OCI-LY7 (cell line): ENCODE measurements around the gene UQCRQ. TPM values are rescaled to one million over a fixed set of nuclear protein-coding genes. Genes with fewer than 3 reads are reported as not detected.

Experiments used
- BruUV-seq: library from RNA; stranded (reverse); fragments of 400-500 nt; replicated peaks from 2 replicates; lab custom pipeline; 2021; lab: Mats Ljungman, UMichigan
- CTCF ChIA-PET: fragments of 300-600 bp; sonication (Branson Sonifier 250); formaldehyde crosslinking; loops from one replicate; lab custom pipeline; 2022; ENCODE audit warnings: antibody characterized with exemption; ENCODE audit not compliant: unreplicated experiment; lab: Charles Lee
- POLR2A ChIA-PET: fragments of 300-600 bp; sonication (Branson Sonifier 250); formaldehyde crosslinking; loops from one replicate; lab custom pipeline; 2022; ENCODE audit warnings: antibody characterized with exemption; lab: Charles Lee
- DNase-seq: peaks from one replicate; pipeline ENCODE4 v3.0.0-alpha.2; 2015; ENCODE audit warnings: low spot score
- H2AFZ ChIP-seq: fragments of 200-600 bp; sonication (generic), shearing (Covaris generic); 2 replicates; pipeline ENCODE4 v1.6.1; 2014; ENCODE audit warnings: mild to moderate bottlenecking, antibody characterized with exemption, low read length, moderate library complexity
- H3K27ac ChIP-seq: fragments of 200-600 bp; sonication (generic); 2 replicates; pipeline ENCODE4 v1.5.1; 2014; ENCODE audit warnings: mixed run types, low read depth, mild to moderate bottlenecking, moderate library complexity, low read length, inconsistent platforms; ENCODE audit not compliant: poor library complexity, severe bottlenecking
- H3K36me3 ChIP-seq: fragments of 200-600 bp; sonication (generic); 2 replicates; pipeline ENCODE4 v1.6.1; 2014; ENCODE audit warnings: mild to moderate bottlenecking, antibody characterized with exemption, low read length, moderate library complexity, mixed read lengths; ENCODE audit not compliant: insufficient read depth
- H3K4me1 ChIP-seq: fragments of 200-600 bp; sonication (generic); 2 replicates; pipeline ENCODE4 v1.5.1; 2014; ENCODE audit warnings: mild to moderate bottlenecking, low read length; ENCODE audit not compliant: insufficient read depth, poor library complexity, severe bottlenecking
- H3K4me2 ChIP-seq: fragments of 200-600 bp; sonication (generic); 2 replicates; pipeline ENCODE4 v1.6.1; 2014; ENCODE audit warnings: mild to moderate bottlenecking, low read length
- H3K4me3 ChIP-seq: fragments of 200-600 bp; sonication (generic); 2 replicates; pipeline ENCODE4 v1.5.1; 2014; ENCODE audit warnings: mild to moderate bottlenecking, low read depth, low read length; ENCODE audit not compliant: poor library complexity, severe bottlenecking
- H3K79me2 ChIP-seq: fragments of 200-600 bp; sonication (generic); 2 replicates; pipeline ENCODE4 v1.6.1; 2016; ENCODE audit warnings: low read depth, mild to moderate bottlenecking, low read length, moderate library complexity, mixed read lengths; ENCODE audit not compliant: insufficient read depth
- H3K9me2 ChIP-seq: fragments of 200-600 bp; sonication (generic); 2 replicates; pipeline ENCODE4 v1.6.1; 2016; ENCODE audit warnings: mild to moderate bottlenecking, low read length, mixed read lengths; ENCODE audit not compliant: insufficient read depth
- H3K9me3 ChIP-seq: fragments of 200-600 bp; sonication (generic); 2 replicates; pipeline ENCODE4 v1.6.1; 2014; ENCODE audit warnings: mild to moderate bottlenecking, mixed run types, low read length, mixed read lengths
- H4K20me1 ChIP-seq: fragments of 200-600 bp; sonication (generic); 2 replicates; pipeline ENCODE4 v1.6.1; 2014; ENCODE audit warnings: mild to moderate bottlenecking, antibody characterized with exemption, low read length, moderate library complexity, mixed read lengths; ENCODE audit not compliant: insufficient read depth
- CTCF ChIP-seq: fragments of 200-600 bp; sonication (generic); conservative IDR thresholded peaks from 2 replicates; pipeline ENCODE4 v1.5.1; 2014; ENCODE audit warnings: mild to moderate bottlenecking, antibody characterized with exemption, low read length, moderate library complexity, mixed read lengths
- EZH2phosphoT487 ChIP-seq: fragments of 200-600 bp; sonication (generic); IDR thresholded peaks from 2 replicates; pipeline ENCODE4 v1.6.1; 2018; ENCODE audit warnings: low read depth, borderline replicate concordance, mild to moderate bottlenecking, mixed run types, antibody characterized with exemption, low read length, moderate library complexity, mixed read lengths
- intact Hi-C: fragments of 100-400 bp; cut with micrococcal nuclease; formaldehyde crosslinking; loops from one replicate; pipeline ENCODE4 v1.10.0; 2022; ENCODE audit not compliant: unreplicated experiment
- total RNA-seq, 2 experiments: library from RNA; depleted of rRNA in 1 of 2; stranded (reverse); fragments of >200 nt in 1 of 2; shearing (Covaris generic) in 1 of 2; gene quantifications; 2 replicates each; pipeline ENCODE4 v1.2.3, GENCODE V29; 2014 to 2022

UQCRQ gene
- total RNA-seq, 2 experiments from 2014 or later, result 140 to 310 TPM

DNA sequence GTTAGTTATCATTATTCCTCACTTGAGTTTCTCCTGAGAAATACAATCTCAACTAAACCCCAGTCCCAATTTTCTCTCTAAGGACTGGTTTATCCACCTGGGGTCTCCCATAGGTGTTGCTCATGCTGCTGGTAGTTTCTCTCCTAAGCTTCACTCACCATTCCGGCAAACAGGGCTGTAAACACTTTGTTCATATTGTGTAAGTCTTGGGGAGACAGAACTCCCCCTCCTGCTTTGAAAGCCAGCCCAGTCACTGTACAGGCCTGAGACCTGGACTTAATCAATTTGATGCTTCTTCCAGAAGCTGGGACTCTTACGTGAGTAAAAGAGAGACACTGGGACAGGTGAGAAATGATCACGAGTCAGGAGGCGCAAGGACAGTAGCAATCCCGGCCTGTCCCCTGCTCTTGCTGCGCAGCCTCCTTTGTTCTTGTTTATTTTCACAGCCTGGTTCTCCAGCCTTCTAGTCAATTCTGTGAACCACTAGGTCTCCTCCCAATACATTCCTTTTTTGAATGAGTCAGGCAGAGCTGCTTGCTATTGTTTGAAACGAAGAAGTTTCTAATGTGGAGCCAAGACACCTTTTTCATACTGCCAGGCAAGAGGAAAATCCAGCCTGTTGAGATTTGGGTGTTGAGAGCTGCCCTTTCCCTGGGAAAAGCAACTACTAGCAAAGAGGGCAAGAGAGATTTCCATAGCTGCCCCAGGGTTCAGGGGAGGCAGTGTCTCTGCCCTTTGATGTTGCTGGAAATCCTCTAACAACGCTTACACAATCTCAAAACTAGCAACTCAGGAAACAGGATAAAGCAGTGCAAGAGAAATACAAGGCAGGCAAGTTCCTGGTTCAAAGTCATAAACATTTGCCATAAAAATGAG, 26.8 kb upstream of the UQCRQ start:
- no peak overlapping the region for H3K4me2 ChIP-seq
- H3K9me3 ChIP-seq, result no peaks in the 10 kb centered on the region
- CTCF ChIA-PET, result no interaction called here
- POLR2A ChIA-PET, result interaction anchor here (0.7 kb wide), 1 partner anchor 9 kb away, joined by 3 read pairs; no protein-coding TSS in a partner anchor
- H4K20me1 ChIP-seq, result no peaks in the 10 kb centered on the region
- intact Hi-C loops, result loop anchor here (10.0 kb wide), 1 partner anchor 455 kb away; no protein-coding TSS in a partner anchor
- TF ChIP-seq CTCF, result no peak
- no peak for TF ChIP-seq EZH2phosphoT487
- no peaks in the 10 kb centered on the region for H3K36me3 ChIP-seq
- H3K79me2 ChIP-seq, result no peaks in the 10 kb centered on the region
- DNase-seq, result no peak
- H3K4me1 ChIP-seq, result no peaks in the 10 kb centered on the region
- H3K27ac ChIP-seq, result no peak overlapping the region
- H3K9me2 ChIP-seq, result no peaks in the 10 kb centered on the region
- no TSS peak for BruUV-seq
- H2AFZ ChIP-seq, result no peak overlapping the region
- no peak overlapping the region for H3K4me3 ChIP-seq

- H3K9me2 ChIP-seq, result no peaks in the 10 kb centered on the region
- POLR2A ChIA-PET, result no interaction called here
- BruUV-seq, result no TSS peak
- no peaks in the 10 kb centered on the region for H3K9me3 ChIP-seq
- CTCF ChIA-PET, result no interaction called here
- no peaks in the 10 kb centered on the region for H3K4me1 ChIP-seq
- TF ChIP-seq CTCF (no peak), EZH2phosphoT487 (no peak)
- intact Hi-C loops, result no loop called here
- H4K20me1 ChIP-seq, result no peaks in the 10 kb centered on the region
- no peaks in the 10 kb centered on the region for H3K36me3 ChIP-seq
- no peak overlapping the region for H3K4me3 ChIP-seq
- H3K4me2 ChIP-seq, result no peak overlapping the region
- DNase-seq, result no peak
- no peaks in the 10 kb centered on the region for H3K79me2 ChIP-seq
- no peak overlapping the region for H2AFZ ChIP-seq
- no peak overlapping the region for H3K27ac ChIP-seq
Observed at GRCh38 chr5:132840313-132840712, 26.1 kb upstream of the UQCRQ start.

GRCh38 chr5:132840896-132841295, 25.5 kb upstream of the UQCRQ start:
- Histone ChIP-seq H3K4me2 (no peak overlapping the region), H3K4me3 (no peak overlapping the region), H3K36me3 (no peaks in the 10 kb centered on the region), H4K20me1 (no peaks in the 10 kb centered on the region), H3K9me3 (no peaks in the 10 kb centered on the region), H3K4me1 (no peaks in the 10 kb centered on the region), H2AFZ (no peak overlapping the region), H3K27ac (no peak overlapping the region), H3K9me2 (no peaks in the 10 kb centered on the region), H3K79me2 (no peaks in the 10 kb centered on the region)
- ChIA-PET CTCF (no interaction called here), POLR2A (interaction anchor here (0.6 to 0.9 kb wide), 4 partner anchors 11 to 166 kb away, joined by 3 to 8 read pairs (median 4); no protein-coding TSS in a partner anchor)
- no peak for DNase-seq
- BruUV-seq, result no TSS peak
- intact Hi-C loops, result no loop called here
- no peak for TF ChIP-seq CTCF
- no peak for TF ChIP-seq EZH2phosphoT487
